GM18867 (cell line): Measurements from ENCODE around the gene DMD.

Experiments
- ATAC-seq: cut with Tn5 transposase; IDR thresholded peaks from one replicate; pipeline ENCODE4 v1.9.1; 2021; ENCODE audit warnings: mild to moderate bottlenecking, moderate library complexity; ENCODE audit not compliant: unreplicated experiment

The DMD gene

GRCh38 chrX:32289356-32289755 lies 922.0 kb downstream of the DMD start:
- ATAC-seq, result no peak

GRCh38 chrX:32281853-32282252 lies 929.5 kb downstream of the DMD start:
- no peak for ATAC-seq

GRCh38 chrX:32280921-32281320 lies 930.4 kb downstream of the DMD start:
- no peak for ATAC-seq

- no peak for ATAC-seq
Measured at GRCh38 chrX:32280489-32280888, 930.9 kb downstream of the DMD start.

- no peak for ATAC-seq
Measured at GRCh38 chrX:32276153-32276552, 935.2 kb downstream of the DMD start.

GRCh38 chrX:32269866-32270265 lies 941.5 kb downstream of the DMD start:
- no peak for ATAC-seq

- no peak for ATAC-seq
Measured at GRCh38 chrX:32268207-32268606, 943.1 kb downstream of the DMD start.

GRCh38 chrX:32267796-32268195 lies 943.6 kb downstream of the DMD start:
- ATAC-seq, result no peak

GRCh38 chrX:32246675-32247074 lies 964.7 kb downstream of the DMD start:
- ATAC-seq, result peak; percentile 85

- no peak for ATAC-seq
Measured at GRCh38 chrX:32195611-32196010, 1015.7 kb downstream of the DMD start.

- no peak for ATAC-seq
Measured at GRCh38 chrX:32191316-32191715, 1020.0 kb downstream of the DMD start.

GRCh38 chrX:32185160-32185559 lies 1026.2 kb downstream of the DMD start:
- no peak for ATAC-seq

- ATAC-seq, result no peak
Measured at GRCh38 chrX:32183066-32183465, 1028.3 kb downstream of the DMD start.

- ATAC-seq, result no peak
Measured at GRCh38 chrX:32176510-32176909, 1034.8 kb downstream of the DMD start.

GRCh38 chrX:32170481-32170880 lies 1040.9 kb downstream of the DMD start:
- ATAC-seq, result no peak

GRCh38 chrX:32155044-32155638 lies 1056.2 kb downstream of the DMD start:
- no peak for ATAC-seq

GRCh38 chrX:32153585-32153984 lies 1057.8 kb downstream of the DMD start:
- no peak for ATAC-seq

GRCh38 chrX:32150141-32150540 lies 1061.2 kb downstream of the DMD start:
- ATAC-seq, result no peak

GRCh38 chrX:32141841-32142240 lies 1069.5 kb downstream of the DMD start:
- no peak for ATAC-seq

GRCh38 chrX:32139476-32139875 lies 1071.9 kb downstream of the DMD start:
- no peak for ATAC-seq

- no peak for ATAC-seq
Measured at GRCh38 chrX:32137525-32137924, 1073.8 kb downstream of the DMD start.

- ATAC-seq, result no peak
Measured at GRCh38 chrX:32126997-32127396, 1084.4 kb downstream of the DMD start.

- ATAC-seq, result no peak
Measured at GRCh38 chrX:32118832-32119231, 1092.5 kb downstream of the DMD start.
